Thymus (tissue), 11 donors: ENCODE data around the gene STK38L. TPM values are rescaled to one million over a fixed set of nuclear protein-coding genes. Genes with fewer than 3 reads are reported as not detected.

Experiments used
- DNase-seq, 9 donors: peaks; one replicate each; pipeline ENCODE4 v3.0.0-alpha.2; 2013; ENCODE audit warnings: low spot score in 9 of 9, low read depth in 6 of 9, missing footprints in 1 of 9
- H3K27ac ChIP-seq, 2 donors: one replicate each; pipeline ENCODE4 v1.5.1; 2013; ENCODE audit warnings: control low read depth in 1 of 2, low read depth in 1 of 2, low read length in 1 of 2, mild to moderate bottlenecking in 1 of 2, moderate library complexity in 1 of 2
- H3K27me3 ChIP-seq, 2 donors: one replicate each; pipeline ENCODE4 v1.5.1; 2013; ENCODE audit warnings: low read length in 1 of 2; ENCODE audit not compliant: control insufficient read depth in 2 of 2, insufficient read depth in 1 of 2
- H3K36me3 ChIP-seq, 2 donors: one replicate each; pipeline ENCODE4 v1.5.1; 2013; ENCODE audit warnings: low read length in 1 of 2, mild to moderate bottlenecking in 1 of 2, moderate library complexity in 1 of 2; ENCODE audit not compliant: control insufficient read depth in 2 of 2, insufficient read depth in 2 of 2
- H3K4me1 ChIP-seq, 2 donors: one replicate each; pipeline ENCODE4 v1.5.1; 2013; ENCODE audit warnings: low read length in 2 of 2; ENCODE audit not compliant: control insufficient read depth in 2 of 2, insufficient read depth in 2 of 2
- H3K4me3 ChIP-seq, 2 donors: one replicate each; pipeline ENCODE4 v1.5.1; 2013; ENCODE audit warnings: low read length in 2 of 2, control low read depth in 1 of 2, mild to moderate bottlenecking in 1 of 2
- H3K9me3 ChIP-seq, 2 donors: one replicate each; pipeline ENCODE4 v1.5.1; 2013; ENCODE audit warnings: low read length in 1 of 2, mild to moderate bottlenecking in 1 of 2; ENCODE audit not compliant: control insufficient read depth in 2 of 2, insufficient read depth in 1 of 2
- WGBS: extraction: QIAGEN DNeasy Blood & Tissue Kit; methylation state at CpG from one replicate; pipeline ENCODE4 v1.1.7; 2013; 5-methylcytosine and 5-hydroxymethylcytosine counted together
- polyA plus RNA-seq: library from polyadenylated mRNA; stranded (reverse); fragments of 200-250 nt; gene quantifications from one replicate; pipeline ENCODE4 v1.2.3, GENCODE V29; 2013
- total RNA-seq: library from RNA; stranded (reverse); fragments of 120-200 nt; gene quantifications from one replicate; pipeline ENCODE4 v1.2.4, GENCODE V29; 2013
- donor health status: healthy.

STK38L gene
- total and polyA plus RNA-seq, 2 donors = 21.8 to 35.6 TPM

DNA sequence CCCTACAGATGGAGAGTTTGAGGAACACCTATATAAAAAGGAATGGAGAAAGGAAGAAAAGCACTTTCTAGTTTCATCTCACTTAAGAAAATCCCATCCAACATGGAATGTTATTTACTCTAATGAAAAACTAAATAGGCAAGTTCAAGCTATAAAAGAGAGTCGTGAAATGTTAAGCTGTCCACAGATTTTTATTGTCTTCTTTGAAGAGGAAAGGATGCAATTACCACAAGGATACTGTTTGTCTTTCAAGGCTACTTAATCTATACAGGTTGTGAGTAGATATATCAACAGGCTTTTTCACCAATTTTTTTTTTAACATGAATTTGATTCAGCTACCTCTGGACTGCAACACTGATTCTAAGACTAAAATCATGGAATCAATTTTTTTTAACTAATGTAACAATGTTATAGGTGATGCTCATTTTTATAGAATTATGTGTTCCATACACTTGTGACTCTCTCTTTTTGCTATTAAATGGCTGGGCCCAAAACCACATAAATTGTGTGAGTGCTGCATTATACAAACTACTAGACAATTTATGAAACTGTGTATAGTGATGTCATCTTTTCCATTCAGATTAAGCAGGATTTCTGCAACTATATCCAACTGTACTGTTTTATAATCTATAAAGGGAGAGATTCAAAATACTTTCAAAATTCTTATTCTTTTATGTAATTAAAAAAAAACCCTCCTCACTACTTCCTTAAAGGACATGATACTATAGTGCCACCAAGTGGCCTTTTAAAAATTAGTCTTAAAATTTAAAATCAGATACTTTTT, 61.8 kb downstream of the STK38L start:
- Histone ChIP-seq H3K4me3 (no peak overlapping the region), H3K27ac (no peak overlapping the region), H3K9me3 (no peaks in the 10 kb centered on the region), H3K4me1 (no peaks in the 10 kb centered on the region), H3K36me3 (peaks cover 3 to 26% of the 10 kb centered on the region in 2 donors), H3K27me3 (no peaks in the 10 kb centered on the region)
- DNase-seq = peak in 8 of 9 donors; percentile 10 to 66 (median 32)
- 99% methylated on average over 1 of the region's 1 CpG for WGBS

DNA sequence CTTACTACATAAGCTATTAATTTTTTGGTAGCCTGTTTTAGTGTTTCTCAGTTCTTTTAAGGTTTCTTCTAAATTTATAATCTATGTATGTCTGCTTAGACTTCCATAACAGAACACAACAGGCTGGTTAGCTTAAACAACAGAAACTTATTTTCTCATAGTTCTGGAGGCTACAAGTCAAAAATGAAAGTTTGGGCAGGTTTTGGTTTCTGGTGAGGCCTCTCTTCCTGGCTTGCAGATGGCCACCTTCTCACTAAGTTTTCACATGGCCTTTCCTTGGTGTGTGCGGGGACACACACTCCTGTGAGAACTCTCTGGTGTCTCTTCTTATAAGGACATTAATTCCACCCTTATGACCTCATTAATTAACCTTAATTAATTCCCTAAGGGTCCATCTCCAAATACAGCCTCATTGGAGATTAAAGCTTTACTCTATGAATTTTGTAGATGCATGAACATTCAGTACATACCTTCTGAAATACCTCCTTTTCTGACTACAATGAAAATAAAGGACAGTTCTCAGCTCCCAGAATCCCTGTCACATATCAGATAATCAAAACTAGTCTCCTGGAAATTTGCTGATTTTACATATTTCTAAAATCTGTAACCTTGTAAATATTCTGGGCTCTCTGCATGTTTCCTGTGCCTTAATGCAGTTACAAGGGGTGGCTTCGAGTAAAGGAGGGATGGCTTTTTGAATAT, 65.4 kb downstream of the STK38L start:
- no peak overlapping the region for H3K27ac ChIP-seq
- H3K36me3 ChIP-seq = peaks cover 3 to 20% of the 10 kb centered on the region in 2 donors
- over 99% methylated on average over 2 of the region's 2 CpGs for WGBS

DNA sequence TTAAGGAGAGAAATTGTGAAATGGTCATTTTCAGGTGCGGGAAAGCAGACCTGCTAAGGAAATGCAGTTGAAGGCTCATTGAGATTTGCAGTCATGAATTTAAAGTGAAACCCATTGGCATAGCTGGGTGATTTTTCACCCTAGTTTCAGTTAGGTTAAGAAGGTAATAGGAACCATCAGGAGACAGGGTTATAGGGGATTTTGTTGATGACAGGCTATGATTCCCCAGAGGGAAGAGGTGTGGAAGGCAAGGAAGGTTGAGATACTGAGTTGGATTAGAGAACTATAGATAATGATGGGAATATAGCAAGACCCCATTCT, 65.9 kb downstream of the STK38L start:
- Histone ChIP-seq H3K4me1 (no peaks in the 10 kb centered on the region), H3K27me3 (no peaks in the 10 kb centered on the region), H3K36me3 (peaks cover 3 to 22% of the 10 kb centered on the region in 2 donors), H3K9me3 (no peaks in the 10 kb centered on the region), H3K27ac (no peak overlapping the region), H3K4me3 (no peak overlapping the region)
- WGBS = 95% methylated on average over 1 of the region's 1 CpG
- no peak for DNase-seq

More for the DNA sequence above, 65.4 kb downstream of the STK38L start:
- Histone ChIP-seq H3K27me3 (no peaks in the 10 kb centered on the region), H3K9me3 (no peaks in the 10 kb centered on the region), H3K4me3 (no peak overlapping the region), H3K4me1 (no peaks in the 10 kb centered on the region)
- DNase-seq = no peak

DNA sequence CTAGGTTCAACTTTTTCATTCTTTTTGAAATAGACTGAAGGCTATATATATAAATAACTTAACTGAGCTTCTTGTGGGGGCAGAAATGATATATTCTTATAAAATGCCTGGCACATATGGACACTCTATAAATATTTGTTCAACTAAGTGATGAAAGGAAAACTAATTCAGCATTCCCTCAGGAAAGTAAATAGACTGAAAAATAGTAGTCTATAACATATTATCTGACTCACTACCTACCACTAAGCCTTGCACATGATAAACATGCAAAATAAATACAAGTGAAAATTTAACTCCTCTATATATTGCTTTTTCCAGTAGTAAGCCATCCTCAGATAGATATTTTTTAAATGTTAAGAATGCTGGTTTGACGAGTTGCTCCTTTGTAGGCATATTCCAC, 72.9 kb downstream of the STK38L start:
- Histone ChIP-seq H3K4me3 (no peak overlapping the region), H3K27ac (no peak overlapping the region), H3K9me3 (no peaks in the 10 kb centered on the region), H3K27me3 (no peaks in the 10 kb centered on the region), H3K4me1 (no peaks in the 10 kb centered on the region), H3K36me3 (peaks cover 7 to 22% of the 10 kb centered on the region in 2 donors)
- 99% methylated on average over 1 of the region's 1 CpG for WGBS
- DNase-seq = no peak

DNA sequence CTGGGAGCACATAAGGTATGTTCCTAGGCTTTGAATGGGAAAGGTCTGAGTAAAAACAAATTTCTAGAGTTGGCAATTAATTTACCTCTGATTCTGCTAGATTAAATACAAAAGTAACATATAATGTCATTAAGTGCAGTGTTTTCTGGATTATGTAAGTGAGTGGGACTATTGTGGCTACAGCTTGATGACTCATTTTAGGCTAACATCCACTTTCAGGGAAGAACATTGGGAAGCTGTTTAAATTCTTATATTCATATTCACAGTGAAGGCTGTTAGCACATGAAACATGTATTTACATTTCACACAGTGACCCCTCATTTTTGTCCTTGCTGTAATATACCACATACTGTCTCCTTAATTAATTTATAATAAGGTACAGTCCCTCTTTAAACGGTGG, 75.3 kb downstream of the STK38L start:
- Histone ChIP-seq H3K9me3 (no peaks in the 10 kb centered on the region), H3K27ac (no peak overlapping the region), H3K4me3 (no peak overlapping the region), H3K27me3 (no peaks in the 10 kb centered on the region), H3K4me1 (no peaks in the 10 kb centered on the region), H3K36me3 (peaks cover 10 to 31% of the 10 kb centered on the region in 2 donors)
- WGBS = 87% methylated on average over 1 of the region's 1 CpG
- no peak for DNase-seq

DNA sequence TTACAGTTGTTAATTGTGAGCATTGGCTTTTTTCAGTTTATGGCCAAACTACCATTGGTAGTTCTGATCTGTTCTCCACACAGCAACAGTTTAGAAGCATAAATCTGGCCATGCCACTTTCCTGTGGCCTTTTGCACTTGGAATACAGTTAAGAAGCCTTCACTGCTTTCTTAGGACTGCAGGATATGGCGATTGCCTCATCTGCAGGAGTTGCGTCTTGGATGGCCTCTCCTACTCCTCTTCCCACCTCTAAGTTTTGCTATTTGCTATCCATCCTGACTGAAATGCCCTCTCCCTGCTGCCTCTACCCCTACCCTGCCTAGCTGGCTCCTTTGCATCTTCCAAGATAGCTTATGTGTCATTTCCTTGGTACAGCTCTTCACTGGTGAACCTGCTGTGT, 75.8 kb downstream of the STK38L start:
- Histone ChIP-seq H3K27ac (no peak overlapping the region), H3K36me3 (peaks cover 10 to 30% of the 10 kb centered on the region in 2 donors), H3K9me3 (no peaks in the 10 kb centered on the region), H3K27me3 (no peaks in the 10 kb centered on the region), H3K4me3 (no peak overlapping the region), H3K4me1 (no peaks in the 10 kb centered on the region)
- DNase-seq = no peak
- WGBS = 100% methylated on average over 2 of the region's 2 CpGs

DNA sequence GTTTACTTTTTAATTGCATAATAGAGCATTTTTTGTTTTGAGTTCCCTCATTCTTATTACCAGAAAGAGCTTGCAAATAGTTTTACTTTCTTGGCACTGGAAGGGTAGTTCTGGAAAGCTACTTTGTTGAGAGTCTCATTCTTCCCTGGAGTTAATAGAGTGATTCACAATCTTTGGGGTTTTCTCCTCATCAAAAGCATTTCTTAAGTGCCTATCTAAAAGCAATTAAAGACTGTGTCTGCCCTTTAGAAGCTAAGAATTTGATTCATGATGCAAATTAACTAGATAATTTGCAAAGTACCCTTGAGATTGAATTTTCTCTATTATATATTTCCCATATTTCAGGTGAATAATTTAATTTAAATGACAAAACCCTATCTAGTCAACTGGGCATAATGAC, 80.4 kb downstream of the STK38L start:
- H3K4me3 ChIP-seq = no peak overlapping the region
- no peaks in the 10 kb centered on the region for H3K9me3 ChIP-seq
- no peak for DNase-seq
- no peak overlapping the region for H3K27ac ChIP-seq
- peaks cover 10 to 21% of the 10 kb centered on the region in 2 donors for H3K36me3 ChIP-seq
- H3K27me3 ChIP-seq = no peaks in the 10 kb centered on the region
- no peaks in the 10 kb centered on the region for H3K4me1 ChIP-seq

DNA sequence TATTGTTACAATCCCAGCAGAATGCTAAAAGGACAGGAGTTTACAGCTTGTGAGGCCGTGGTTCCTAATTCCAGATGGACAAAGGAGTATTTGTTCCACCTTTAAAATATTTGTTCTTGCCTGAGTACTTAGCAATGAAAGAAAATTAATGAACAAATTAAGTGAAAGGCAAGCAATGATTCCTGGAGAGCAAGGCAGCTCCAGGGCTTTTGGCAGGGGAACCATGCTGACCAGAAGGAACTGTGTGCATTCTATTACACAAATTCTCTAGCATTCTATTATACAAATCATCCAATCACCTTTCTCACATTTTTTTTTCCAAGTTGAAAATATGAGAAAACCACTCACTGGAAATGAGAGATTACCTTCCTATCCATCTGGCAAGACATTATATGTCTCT, 86.8 kb downstream of the STK38L start:
- DNase-seq = no peak
- Histone ChIP-seq H3K4me1 (peaks cover 3 to 8% of the 10 kb centered on the region in 2 donors), H3K9me3 (no peaks in the 10 kb centered on the region), H3K27me3 (peaks cover 7 to 20% of the 10 kb centered on the region in 2 donors), H3K27ac (peak overlapping the region in 1 of 2 donors; percentile 32), H3K36me3 (peaks cover 0 to 4% of the 10 kb centered on the region in 2 donors), H3K4me3 (no peak overlapping the region)
- 95% methylated on average over 1 of the region's 1 CpG for WGBS

DNA sequence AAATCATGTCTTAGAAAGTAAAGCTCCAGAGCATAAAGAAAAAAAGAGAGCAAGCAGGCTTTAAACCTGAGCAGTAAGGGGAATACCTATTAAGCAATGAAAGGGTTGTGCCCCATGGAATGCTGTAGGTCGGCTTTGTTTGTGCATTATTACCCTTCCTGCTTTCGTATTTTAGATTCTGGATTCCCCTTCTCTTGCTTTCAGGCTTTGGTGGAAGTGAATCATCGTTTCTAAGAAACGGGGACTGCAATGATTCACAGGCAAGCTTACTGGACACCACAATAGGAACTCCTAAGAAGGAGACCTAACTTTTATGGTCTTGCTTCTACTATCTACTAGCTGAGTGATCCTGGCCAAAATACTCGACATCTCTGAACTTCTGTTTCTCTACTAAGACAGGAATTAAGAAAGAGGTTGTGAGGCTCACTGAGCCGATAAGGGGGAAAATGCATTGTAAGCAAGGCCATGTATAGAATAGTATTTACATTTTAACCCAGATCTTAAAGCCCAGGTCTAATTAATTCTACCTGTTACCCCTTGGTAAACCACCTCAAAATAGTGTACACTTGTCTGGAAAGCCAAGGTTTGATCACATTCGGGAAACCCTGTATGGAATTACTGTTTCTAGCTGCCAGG, 87.3 kb downstream of the STK38L start:
- Histone ChIP-seq H3K36me3 (no peaks in the 10 kb centered on the region), H3K27me3 (peaks cover 7 to 20% of the 10 kb centered on the region in 2 donors), H3K9me3 (no peaks in the 10 kb centered on the region), H3K4me3 (no peak overlapping the region), H3K4me1 (peaks cover 3 to 8% of the 10 kb centered on the region in 2 donors), H3K27ac (peak overlapping the region; percentile 20 to 69)
- WGBS = 77% methylated on average over 7 of the region's 7 CpGs
- peak in 1 of 9 donors; percentile 40 for DNase-seq
